ENCODE measurements around the gene ABHD6.
"Not testable (repeated sequence)": the region's sequence is repeated elsewhere in the genome, so short reads cannot be mapped to it uniquely, and the experiment has no call there.

ABHD6 gene, protein sequence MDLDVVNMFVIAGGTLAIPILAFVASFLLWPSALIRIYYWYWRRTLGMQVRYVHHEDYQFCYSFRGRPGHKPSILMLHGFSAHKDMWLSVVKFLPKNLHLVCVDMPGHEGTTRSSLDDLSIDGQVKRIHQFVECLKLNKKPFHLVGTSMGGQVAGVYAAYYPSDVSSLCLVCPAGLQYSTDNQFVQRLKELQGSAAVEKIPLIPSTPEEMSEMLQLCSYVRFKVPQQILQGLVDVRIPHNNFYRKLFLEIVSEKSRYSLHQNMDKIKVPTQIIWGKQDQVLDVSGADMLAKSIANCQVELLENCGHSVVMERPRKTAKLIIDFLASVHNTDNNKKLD

DNA sequence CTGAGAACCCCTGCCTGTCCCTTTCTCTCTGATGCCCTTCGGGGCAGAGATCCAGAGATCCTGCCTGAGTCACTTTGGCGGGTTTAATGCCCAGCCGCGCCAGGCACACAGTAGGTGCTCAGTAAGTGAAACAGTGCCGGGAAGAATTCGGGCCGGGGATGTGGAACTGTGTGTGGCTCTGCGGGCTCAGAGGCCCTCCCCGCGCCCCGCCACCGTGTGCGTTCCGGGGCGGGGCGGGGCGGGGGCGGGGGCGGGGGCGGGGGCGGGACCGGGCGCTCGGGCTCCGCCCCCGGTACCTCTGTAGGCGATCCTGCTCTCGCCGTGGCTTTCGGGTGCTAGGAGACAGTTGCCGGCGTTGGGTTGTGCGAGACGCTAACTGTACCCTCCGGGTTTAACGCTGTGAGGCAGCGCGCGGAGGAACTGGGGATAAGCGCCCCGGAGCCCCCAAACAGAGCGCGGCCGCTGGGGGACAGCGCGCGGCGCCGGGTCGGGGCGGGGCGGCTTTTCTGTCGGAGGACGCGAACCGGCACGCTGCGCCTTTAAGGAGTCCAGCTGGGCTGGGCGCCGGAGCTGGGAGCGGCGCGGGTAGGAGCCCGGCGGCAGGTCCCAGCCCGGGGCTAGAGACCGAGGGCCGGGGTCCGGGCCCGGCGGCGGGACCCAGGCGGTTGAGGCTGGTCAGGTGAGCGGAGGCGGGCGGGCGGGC is at the start of gene ABHD6:
Gene ABHD6 (plus strand): TSS at position 555 of the 703 bp plus-strand sequence. CDS start 18,795 bp downstream, outside the sequence.
- DNase-seq, result peak; percentile 95

DNA sequence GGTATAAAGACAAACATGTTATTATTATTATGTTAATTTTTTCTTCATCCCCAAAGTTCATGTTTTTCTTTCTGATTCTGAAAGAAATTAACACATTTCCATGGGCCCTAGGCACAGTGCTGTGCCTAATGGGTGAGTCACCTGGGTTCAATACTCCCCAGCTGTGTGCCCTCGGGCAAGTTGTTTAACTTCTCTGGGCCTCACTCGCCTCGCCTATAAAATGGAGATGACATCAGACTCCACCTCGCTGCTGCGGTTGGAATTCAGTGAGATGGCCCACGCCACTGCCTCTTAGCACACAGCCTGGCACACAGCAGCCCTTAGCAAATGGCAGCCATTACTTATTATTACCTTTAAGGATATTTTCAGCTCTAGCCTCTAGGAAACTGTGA is 49.4 kb upstream of the ABHD6 start:
- DNase-seq, result peak; percentile 23

DNA sequence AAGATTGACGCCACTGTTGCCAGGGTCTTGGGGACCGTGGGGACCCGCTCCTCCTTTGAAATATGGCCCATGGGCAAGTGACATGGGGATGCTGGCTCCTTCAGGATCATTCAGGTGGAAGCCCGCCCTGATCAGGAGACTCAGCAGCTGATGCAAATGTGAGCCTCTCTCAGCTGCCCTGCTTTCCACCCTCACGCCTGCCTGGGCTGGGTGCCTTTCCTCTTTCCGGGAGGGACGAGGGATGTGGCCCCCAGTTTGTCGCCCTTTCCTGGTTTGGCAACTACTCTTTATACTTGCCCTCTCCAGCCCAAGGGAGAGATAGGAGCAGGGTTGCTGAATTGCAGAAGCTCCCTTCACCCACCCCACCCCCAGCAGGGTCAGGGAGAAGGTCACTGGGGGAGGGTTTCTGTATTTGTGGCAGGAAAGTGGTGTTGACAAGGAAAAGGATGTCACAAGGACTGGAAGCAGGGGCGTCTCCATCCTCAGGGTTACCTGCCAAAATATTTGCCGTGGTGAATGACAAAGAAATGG is 48.6 kb upstream of the ABHD6 start:
- peak; percentile 64 for DNase-seq

DNA sequence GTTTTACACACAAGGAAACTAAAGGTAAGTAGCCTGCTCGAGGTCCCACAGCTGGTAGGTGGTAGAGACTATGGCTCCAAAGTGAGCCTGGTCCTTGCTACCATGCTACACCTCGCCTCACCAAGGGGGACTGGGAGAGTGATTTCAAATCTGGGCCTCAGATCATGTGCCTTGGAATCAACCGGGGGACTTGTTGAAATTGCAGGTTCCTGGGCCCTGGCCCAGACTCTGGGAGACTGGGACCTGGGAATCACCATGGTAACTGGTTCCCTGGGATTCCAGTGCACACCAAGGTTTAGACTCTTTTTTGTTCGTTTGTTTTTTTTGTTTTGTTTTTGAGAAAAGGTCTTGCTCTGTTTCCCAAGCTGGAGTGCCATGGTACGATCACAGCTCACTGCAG is 47.9 kb upstream of the ABHD6 start:
- DNase-seq, result no peak

DNA sequence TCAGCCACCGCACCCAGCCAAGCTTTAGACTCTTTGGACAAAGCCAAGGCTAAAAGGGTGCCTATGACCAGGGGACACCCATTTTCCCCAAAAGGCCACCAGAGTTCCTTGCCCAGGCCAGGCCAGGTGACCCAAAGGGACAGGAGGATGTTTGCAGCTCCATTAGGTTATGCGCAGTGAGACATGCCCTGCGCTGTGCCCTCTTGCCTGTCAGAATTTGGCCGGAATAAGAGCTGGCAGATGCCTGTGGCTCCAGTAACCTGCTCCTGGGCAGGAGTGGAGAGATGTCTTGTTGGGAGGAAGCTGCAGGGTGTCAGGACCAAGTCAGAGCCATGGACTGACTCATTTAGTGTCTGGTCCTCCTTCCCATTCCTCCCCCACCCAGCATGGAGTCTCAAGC is 47.3 kb upstream of the ABHD6 start:
- no peak for DNase-seq

DNA sequence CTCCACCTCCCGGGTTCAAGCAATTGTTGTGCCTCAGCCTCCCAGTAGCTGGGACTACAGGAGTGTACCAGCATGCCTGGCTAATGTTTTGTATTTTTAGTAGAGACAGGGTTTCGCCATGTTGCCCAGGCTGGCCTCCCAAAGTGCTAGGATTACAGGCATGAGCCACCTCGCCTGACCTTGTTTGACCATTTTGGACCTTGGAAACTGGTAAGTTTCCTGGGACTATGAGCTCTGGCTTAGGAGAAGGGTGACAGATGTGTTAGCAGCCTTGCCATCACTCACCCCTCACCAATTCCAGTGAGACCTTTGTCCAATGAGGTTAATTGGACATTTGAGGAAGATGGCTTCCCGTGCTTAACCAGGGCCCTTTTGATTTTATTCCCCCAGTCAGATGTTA is 46.7 kb upstream of the ABHD6 start:
- DNase-seq, result no peak

DNA sequence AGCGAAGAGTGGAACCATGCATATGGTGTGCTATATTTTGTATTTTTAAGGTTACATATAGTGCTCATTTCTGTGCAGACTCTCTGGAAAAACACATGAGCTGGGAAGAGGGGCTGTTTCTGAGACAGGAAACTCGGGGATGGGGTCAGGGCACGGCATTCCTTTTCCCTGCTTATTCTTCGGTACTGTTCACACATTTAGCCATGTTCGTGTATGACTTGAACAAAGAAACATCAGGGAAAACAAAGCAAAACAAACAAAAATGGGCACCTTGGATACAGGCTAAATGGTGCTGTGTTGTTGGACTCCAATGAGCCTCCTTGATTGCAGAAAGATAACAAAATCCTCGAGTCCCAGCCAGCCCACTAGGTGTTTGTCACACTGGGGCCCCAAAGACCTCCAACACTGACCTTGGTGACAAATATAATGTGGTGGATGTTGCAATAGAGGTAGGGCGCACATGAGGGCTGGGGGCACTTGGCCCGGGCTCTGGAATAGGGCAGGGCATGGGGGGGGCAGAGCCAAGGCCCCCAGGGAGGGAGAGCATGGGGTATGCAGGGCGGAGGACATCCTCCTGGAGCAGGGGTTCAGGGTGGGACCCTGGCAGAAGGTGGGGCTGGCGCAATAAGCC is 46.1 kb upstream of the ABHD6 start:
- DNase-seq, result no peak

DNA sequence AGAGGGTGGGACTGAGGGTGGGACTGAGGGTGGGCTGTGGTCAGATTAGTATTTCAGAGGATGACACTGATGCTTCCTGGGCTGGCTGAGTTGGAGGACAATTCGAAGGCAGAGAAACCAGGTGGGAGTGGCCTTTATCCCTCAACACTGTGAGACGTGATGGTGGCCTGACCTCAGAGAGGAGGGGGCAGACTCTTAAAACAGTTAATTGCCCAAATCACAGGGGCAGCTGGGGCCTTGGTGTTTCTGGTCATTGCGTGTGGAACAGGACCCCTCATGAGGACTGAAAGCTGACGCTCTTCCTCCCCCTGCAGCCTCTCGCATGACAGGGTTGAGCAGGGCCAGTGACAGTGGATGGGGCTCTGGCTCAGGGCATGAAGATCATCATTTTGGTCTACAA is 45.5 kb upstream of the ABHD6 start:
- DNase-seq, result no peak

DNA sequence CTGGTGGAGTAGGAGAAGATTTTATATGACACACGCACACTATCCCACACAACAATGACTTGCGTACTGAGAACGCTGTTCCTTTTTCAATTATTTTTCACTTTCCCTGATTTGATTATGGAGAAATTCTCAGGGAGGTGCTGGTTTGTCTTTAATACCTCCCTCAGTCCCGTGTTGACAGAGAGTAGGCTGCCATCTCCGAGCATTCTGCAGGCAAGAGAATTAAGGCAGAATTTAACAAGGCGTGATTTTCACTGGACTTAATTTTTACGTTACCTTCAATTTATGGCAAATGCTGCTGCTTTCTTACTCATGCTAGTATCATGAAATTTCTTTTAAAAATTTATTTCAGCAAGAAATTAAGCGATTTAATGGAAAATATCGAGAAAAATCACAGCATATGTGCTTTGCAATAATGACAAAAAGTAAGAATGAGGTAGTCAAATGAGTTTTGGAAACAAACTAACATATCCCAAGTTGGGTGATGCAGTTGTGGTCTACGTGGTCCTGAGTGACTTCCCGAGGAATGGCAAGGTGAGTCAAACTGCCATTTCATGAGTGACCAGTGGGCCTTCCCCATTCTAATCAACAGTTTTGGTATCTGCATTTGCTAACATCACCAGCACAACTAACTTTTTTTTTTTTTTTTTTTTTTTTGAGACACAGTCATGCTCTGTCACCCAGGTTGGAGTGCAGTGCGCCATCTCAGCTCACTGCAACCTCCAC is 43.7 kb upstream of the ABHD6 start:
- DNase-seq, result no peak

DNA sequence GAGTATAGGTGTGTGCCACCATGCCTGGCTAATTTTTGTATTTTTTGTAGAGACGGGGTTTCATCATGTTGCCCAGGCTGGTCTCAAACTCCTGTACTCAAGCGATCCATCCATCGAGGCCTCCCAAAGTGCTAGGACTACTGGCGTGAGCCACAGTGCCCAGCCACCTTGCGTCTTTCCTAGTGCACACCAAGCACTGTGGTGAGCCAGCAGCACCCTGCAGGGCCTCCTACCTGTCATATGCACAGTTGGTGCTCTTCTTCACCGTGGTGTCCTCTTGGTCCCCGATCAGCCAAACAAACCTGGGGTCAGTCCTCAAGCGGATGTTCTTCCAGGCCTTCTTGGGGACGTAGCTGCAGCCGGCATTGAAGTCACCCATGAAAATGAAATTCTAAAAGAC is 40.0 kb upstream of the ABHD6 start:
- DNase-seq, result no peak

DNA sequence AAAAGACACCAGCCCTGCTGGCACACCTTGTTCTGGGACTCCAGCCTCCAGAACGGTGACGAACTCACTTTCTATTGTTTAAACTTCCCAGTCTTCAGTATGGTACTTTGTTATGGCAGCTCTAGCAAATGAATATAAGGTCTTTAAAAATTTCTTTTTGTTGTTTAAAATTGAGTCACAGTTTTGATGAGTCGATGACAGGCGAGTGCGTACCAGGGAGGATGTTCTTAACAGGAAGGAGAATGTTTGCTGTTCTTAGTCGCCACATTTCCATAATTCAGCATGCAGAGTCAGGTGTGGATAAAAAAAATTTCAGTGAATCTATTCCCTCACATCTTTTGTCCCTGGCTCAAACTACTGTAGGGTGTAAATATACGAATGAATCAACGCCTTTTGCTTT is 39.2 kb upstream of the ABHD6 start:
- DNase-seq, result no peak

DNA sequence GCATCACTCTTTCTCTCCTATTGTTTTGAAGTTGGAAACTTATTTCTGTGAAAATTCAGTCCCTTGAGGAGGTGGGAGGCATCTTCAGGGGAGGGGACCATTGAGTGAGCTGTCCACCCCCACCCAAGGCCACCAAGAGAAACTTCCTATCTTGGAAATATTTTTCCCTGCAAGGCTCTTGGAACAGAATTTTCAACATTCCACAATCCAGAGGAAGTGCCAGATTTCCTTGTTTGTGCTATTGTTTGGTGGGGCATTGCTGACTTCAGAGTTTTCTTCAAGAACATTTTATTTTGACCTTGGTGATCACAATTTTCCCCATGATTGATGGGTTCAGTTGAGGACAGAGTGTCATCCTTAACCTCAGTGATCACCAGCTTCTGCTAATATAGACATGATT is 38.8 kb upstream of the ABHD6 start:
- no peak for DNase-seq

DNA sequence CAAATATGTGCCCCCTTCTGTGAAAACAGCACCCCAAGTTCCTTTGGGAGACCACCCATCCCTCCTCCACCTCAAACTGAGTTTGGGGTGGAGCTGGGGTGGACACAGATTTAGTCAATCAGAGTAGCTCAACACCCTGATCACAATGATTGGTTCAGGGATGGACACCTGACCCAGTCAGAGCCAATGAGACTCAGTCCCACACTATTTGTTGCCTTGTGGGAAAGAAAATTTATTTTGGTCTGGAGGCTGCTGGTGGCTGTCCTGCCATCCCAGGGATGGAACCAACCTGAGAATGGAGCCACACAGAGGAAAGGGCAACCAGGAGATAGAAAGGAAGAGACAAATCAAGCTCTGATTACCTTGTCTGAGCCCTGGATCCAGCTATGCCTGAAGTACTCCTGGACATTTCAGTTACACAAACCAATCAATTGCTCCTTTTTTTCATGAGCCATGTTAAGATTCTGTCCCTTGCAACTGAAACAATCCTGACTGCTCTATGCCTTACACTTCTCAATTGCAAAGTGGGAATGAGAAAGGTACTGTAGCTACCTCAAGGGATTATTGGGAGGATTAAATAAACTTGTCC is 37.4 kb upstream of the ABHD6 start:
- no peak for DNase-seq

DNA sequence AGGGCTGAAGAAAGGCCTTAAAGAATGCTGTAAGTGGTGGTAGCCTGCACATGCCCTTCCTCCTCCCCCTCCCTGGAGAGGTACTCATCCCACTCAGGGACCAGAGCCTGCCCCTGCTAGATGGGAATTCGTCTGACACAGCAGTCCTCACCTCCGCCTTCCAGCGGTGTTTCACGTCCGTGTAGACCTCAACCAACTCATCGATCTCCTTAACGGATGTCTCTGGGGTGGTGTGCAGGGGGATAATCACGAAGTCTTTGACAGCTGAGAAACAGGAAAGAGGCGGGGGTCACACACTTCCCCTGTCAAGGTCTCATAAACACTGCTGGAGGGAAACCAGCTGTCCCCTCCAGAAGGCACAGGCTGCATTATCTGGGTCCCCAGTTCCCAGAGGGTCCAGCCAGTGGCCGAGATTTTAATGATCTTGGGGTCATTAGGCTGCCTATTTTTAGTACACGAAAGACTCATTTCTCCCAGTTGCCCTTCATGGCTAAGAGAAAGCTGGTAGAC is 36.7 kb upstream of the ABHD6 start:
- peak; percentile 57 for DNase-seq

DNA sequence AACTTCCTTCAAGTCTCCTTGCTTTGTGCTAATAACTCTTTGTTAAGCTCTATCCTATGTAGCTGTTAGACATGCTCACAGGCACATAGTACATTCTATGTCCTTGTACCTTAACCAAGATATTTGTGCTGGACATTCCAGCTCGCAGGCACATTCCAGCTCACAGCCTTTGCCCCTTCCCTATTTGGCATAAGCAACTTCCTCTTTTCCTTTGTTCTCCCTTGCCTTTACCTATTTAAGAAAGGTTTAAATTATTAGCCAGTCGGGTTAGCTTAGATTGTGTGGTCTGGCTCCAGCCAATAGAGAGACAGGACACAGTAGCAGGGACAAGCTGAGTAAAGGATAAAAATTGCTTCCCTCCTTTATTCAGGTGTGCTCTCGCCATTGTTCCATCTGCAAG is 36.1 kb upstream of the ABHD6 start:
- not testable (repeated sequence) for DNase-seq

DNA sequence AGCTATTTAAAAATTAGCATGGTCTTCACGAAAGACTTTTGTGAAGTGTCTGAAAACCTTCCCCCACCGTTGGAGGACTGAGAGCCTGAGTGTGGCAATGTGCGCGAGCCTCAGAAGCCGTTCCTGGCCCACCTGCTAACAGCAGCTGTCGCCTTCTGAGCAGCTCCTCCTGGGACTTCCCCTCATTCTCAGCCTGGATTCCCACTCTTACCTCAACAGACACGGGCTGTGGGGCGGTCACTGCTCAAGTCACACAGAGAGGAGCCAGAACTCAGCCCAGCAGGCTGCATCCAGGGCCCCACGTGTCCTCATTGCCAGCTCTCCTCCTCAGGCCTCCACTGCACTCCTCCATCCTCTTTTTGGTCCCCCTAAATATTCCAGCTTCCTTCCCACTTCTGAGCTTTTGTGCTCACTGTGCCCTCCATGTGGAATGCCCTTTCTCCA is 34.7 kb upstream of the ABHD6 start:
- peak; percentile 57 for DNase-seq

DNA sequence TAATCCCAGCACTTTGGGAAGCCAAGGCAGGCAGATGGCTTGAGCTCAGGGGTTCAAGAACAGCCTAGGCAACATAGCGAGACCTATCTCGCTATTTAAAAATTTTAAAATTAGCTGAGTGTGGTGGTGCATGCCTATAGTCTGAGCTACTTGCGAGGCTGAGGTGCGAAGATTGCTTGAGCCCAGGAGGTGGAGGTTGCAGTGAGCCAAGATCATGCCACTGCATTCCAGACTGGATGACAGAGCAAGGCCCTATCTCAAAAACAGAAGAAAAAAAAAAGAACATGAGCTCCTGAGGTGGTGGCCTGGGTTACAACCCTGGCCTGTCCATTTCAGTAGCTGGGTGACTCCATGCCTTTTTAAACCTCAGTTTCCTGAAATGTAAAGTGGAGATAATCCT is 34.1 kb upstream of the ABHD6 start:
- no peak for DNase-seq

DNA sequence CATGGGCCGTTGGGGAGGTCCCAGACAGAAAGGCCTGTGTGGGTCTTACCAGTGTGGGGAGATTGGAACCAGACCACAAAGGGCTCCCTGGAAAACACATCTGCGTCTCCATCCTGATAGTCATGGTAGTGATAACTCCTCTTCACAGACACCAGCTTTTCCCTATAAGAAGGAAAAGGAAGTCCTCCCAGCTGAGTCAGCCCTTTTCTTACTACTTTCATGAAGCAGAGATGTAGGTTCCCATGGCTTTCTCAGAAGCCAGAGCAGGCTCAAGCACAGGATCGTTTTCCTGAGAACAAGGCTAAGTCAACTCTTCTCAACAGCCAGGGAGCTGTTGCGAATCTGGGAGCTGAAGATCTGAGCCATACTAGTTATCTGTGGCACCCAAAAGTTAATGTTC is 32.9 kb upstream of the ABHD6 start:
- no peak for DNase-seq

DNA sequence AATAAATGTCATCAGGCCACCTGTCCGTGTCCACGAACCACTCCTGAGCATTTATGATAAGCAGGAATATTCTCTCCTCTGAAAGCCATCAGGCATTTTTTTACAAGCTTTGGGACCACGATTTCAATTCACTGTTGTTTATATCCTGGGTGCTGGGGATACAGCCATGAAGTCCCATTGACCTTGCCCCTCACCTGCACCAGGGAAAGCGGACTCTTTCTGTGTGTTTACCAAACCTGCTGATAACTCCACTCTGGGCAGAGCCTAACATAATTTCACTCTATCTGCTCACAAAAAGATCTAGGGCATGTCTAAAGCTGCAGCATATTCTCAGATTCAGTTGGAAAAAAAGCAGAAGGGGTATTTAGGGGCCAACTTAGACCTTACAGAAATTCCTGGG is 31.6 kb upstream of the ABHD6 start:
- DNase-seq, result no peak

DNA sequence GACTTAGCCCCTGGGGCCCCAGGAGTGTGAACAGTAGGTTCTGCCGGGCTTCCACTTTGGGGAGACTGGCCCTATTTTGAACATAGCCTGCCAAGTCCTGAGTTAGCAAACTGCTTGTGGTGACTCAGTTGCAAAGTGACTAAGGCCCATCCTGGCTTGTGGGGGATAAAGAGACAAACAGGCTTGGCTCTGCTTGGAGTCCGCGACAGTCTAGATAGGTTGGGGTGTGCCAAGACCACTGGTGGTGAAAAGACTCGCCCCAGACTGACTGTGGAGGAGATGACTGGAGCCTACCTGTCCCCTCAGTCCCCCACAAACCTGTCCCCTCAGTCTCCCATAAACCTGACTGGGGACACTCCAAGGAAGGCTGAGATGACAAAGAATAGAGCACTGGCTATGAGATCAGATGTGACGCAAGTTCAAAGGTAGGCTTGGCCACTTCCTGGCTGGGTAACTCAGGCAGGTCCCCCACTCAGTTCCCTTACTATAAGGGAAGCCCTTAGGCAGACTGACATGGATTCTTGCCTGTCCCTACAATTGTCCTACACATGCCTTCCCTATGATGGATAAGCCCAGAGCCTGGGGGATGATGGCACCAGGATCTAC is 31.1 kb upstream of the ABHD6 start:
- DNase-seq, result no peak

DNA sequence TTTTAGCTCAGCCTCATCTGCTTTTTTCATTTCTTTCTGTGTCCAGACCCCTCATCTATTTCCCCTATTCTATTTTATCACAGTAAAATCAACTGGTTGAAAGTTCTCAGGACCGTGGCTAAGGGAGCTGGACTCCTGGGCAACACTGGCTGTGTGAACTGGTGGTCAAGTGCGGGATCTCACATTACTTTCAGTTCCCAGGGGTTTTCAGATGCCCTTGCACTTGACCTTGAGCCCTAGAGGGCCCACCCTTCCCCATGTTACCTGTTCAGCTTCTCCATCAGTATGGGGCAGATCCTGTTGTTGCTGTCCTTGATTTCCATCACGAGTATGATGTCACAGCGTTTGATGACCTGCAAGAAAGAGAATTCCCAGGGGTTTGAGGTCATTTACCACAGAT is 29.6 kb upstream of the ABHD6 start:
- DNase-seq, result no peak

DNA sequence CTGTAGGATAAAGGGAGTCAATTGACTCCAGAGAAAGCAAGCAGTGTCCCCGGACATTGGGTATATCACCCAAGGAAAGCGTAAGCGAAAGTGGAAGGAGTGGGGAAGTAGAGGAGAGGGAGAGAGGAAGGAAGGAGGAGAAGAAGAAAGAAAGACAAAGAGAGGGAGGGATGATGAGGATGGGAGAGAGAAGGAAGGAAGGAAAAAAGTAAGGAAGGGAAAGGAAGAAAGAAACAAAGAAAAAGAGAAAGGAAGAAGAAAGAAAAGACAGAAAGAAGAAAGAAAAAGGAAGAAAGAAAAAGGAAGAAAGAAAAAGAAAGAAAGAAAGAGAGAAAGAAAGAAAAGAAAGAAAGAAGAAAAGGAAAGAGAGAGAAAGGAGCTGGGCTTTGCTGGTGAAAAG is 27.7 kb upstream of the ABHD6 start:
- no peak for DNase-seq

Measured in eye (tissue), 1 donor.